HG02642 (cell line): ENCODE measurements around the gene TMSB10.
"Not testable (repeated sequence)": the region's sequence is repeated elsewhere in the genome, so short reads cannot be mapped to it uniquely, and the experiment has no call there.

Experiments used
- ATAC-seq: cut with Tn5 transposase; IDR thresholded peaks from one replicate; pipeline ENCODE4 v1.9.1; 2021; ENCODE audit warnings: mild to moderate bottlenecking; ENCODE audit not compliant: unreplicated experiment, poor library complexity

TMSB10 gene

GRCh38 chr2:84905181-84906107, at the start of gene TMSB10:
TSS of gene TMSB10 (plus strand) at chr2:84905656.
- ATAC-seq: peak; percentile 84

- no peak for ATAC-seq
These were observed 49.7 kb upstream of the TMSB10 start for GRCh38 chr2:84855731-84856130.

GRCh38 chr2:84856787-84857186, 48.7 kb upstream of the TMSB10 start:
- ATAC-seq: no peak

GRCh38 chr2:84857566-84857965, 47.9 kb upstream of the TMSB10 start:
- no peak for ATAC-seq

GRCh38 chr2:84858123-84858522, 47.3 kb upstream of the TMSB10 start:
- ATAC-seq: no peak

- ATAC-seq: no peak
These were observed 46.5 kb upstream of the TMSB10 start for GRCh38 chr2:84858937-84859336.

GRCh38 chr2:84861539-84861938, 43.9 kb upstream of the TMSB10 start:
- ATAC-seq: no peak

- ATAC-seq: no peak
These were observed 43.5 kb upstream of the TMSB10 start for GRCh38 chr2:84862006-84862405.

GRCh38 chr2:84865181-84865783, 40.2 kb upstream of the TMSB10 start:
- no peak for ATAC-seq

- no peak for ATAC-seq
These were observed 39.3 kb upstream of the TMSB10 start for GRCh38 chr2:84866122-84866521.

GRCh38 chr2:84868327-84868726, 37.1 kb upstream of the TMSB10 start:
- ATAC-seq: not testable (repeated sequence)

GRCh38 chr2:84870306-84870705, 35.1 kb upstream of the TMSB10 start:
- peak; percentile 47 for ATAC-seq

GRCh38 chr2:84872691-84873090, 32.8 kb upstream of the TMSB10 start:
- ATAC-seq: not testable (repeated sequence)

- ATAC-seq: no peak
These were observed 32.1 kb upstream of the TMSB10 start for GRCh38 chr2:84873350-84873749.

GRCh38 chr2:84874381-84875212, 30.9 kb upstream of the TMSB10 start:
- ATAC-seq: no peak

- no peak for ATAC-seq
These were observed 30.3 kb upstream of the TMSB10 start for GRCh38 chr2:84875213-84875560.

- not testable (repeated sequence) for ATAC-seq
These were observed 29.8 kb upstream of the TMSB10 start for GRCh38 chr2:84875619-84876018.

- ATAC-seq: no peak
These were observed 29.1 kb upstream of the TMSB10 start for GRCh38 chr2:84876369-84876768.

- ATAC-seq: no peak
These were observed 27.0 kb upstream of the TMSB10 start for GRCh38 chr2:84878459-84878858.

- no peak for ATAC-seq
These were observed 26.4 kb upstream of the TMSB10 start for GRCh38 chr2:84878896-84879583.
